ENCODE results near the gene HNRNPAB.
"Not testable (repeated sequence)": the region's sequence is repeated elsewhere in the genome, so short reads cannot be mapped to it uniquely, and the experiment has no call there.

Gene HNRNPAB

DNA sequence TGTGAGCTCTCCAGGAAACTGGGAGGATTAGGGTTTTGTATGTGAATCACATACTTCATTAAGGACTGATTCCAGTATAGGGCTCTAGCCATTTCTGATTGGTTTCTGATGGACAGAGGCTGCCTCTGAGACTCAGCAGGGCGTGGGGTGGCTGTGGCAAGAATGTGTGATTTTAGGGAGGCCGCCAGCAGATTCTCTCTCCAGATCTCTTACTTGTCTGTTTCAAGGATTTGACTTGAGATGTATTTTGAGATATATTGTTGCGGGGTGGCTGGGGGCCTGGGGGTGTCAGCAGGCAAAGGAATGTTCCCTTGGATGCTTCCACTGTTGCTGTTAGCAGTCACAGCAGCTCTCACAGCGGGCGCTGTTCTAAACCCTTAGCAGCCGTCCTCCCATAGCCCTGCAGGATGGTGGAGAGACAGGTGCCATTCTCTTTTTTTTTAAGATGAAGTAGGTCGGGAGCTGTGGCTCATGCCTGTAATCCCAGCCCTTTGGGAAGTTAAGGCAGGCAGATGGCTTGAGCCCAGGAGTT lies 8.0 kb upstream of the HNRNPAB start:
- DNase-seq (ENCODE audit: low spot score) = peak; percentile 45
- Histone ChIP-seq H3K4me3 (no peak overlapping the region), H3K27ac (no peak overlapping the region)
- TF ChIP-seq, protein P1, sequence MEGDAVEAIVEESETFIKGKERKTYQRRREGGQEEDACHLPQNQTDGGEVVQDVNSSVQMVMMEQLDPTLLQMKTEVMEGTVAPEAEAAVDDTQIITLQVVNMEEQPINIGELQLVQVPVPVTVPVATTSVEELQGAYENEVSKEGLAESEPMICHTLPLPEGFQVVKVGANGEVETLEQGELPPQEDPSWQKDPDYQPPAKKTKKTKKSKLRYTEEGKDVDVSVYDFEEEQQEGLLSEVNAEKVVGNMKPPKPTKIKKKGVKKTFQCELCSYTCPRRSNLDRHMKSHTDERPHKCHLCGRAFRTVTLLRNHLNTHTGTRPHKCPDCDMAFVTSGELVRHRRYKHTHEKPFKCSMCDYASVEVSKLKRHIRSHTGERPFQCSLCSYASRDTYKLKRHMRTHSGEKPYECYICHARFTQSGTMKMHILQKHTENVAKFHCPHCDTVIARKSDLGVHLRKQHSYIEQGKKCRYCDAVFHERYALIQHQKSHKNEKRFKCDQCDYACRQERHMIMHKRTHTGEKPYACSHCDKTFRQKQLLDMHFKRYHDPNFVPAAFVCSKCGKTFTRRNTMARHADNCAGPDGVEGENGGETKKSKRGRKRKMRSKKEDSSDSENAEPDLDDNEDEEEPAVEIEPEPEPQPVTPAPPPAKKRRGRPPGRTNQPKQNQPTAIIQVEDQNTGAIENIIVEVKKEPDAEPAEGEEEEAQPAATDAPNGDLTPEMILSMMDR (IDR thresholded peaks at IDR 0.05) = no peak

DNA sequence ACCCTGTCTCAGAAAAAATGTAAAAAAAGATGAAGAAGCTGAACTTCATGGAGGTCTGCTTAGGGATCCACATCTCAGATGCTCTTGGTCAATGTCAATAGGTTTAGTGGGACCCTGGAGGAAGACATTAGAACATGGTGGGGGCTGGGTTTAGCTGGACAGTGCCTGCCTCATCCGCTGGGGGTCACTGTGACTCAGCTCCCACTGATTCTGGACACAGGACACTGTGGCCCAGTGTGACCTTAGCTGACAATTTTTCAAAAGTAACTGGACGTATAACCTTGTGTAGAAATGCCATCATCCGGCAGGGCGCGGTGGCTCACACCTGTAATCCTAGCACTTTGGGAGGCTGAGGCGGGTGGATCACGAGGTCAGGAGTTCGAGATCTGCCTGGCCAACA lies 7.3 kb upstream of the HNRNPAB start:
- no peak overlapping the region for H3K4me3 ChIP-seq
- DNase-seq (ENCODE audit: low spot score) = peak; percentile 43
- H3K27ac ChIP-seq = no peak overlapping the region
- TF ChIP-seq, protein P1 (IDR thresholded peaks at IDR 0.05) = no peak

DNA sequence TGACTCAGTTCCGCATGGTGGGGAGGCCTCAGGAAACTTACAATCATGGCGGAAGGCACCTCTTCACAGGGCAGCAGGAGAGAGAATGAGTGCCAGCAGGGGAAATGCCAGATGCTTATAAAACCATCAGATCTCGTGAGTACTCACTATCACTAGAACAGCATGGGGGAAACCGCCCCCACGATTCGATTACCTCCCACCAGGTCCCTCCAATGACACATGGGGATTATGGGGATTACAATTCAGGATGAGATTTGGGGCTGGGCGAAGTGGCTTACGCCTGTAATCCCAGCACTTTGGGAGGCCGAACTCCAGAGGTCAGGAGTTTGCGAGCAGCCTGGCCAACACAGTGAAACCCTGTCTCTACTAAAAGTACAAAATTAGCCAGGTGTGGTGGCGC lies 6.2 kb upstream of the HNRNPAB start:
- H3K4me3 ChIP-seq, H3K27ac ChIP-seq: not testable (repeated sequence)
- peak; percentile 22 for DNase-seq (ENCODE audit: low spot score)

DNA sequence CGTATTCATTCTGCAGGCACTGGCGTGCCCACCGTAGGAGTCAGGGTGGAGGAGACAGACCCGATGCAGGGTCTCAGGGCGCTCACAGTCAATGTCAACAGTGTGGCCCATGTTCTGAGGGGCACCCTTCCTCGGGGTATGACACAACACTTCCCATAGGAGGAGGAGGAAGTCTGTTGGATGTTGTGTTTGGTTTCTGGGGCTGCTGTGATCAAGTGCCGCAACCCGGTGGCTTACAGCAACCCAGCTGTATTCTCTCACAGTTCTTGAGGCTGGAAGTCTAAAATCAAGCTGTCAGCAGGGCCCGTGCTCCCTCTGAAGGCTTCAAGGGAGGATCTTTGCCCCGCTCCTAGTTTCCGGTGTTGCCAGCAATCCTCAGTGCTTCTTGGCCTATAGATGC lies 5.6 kb upstream of the HNRNPAB start:
- TF ChIP-seq, protein P1 (IDR thresholded peaks at IDR 0.05) = no peak
- peak; percentile 67 for DNase-seq (ENCODE audit: low spot score)
- no peak overlapping the region for H3K27ac ChIP-seq
- H3K4me3 ChIP-seq = no peak overlapping the region

DNA sequence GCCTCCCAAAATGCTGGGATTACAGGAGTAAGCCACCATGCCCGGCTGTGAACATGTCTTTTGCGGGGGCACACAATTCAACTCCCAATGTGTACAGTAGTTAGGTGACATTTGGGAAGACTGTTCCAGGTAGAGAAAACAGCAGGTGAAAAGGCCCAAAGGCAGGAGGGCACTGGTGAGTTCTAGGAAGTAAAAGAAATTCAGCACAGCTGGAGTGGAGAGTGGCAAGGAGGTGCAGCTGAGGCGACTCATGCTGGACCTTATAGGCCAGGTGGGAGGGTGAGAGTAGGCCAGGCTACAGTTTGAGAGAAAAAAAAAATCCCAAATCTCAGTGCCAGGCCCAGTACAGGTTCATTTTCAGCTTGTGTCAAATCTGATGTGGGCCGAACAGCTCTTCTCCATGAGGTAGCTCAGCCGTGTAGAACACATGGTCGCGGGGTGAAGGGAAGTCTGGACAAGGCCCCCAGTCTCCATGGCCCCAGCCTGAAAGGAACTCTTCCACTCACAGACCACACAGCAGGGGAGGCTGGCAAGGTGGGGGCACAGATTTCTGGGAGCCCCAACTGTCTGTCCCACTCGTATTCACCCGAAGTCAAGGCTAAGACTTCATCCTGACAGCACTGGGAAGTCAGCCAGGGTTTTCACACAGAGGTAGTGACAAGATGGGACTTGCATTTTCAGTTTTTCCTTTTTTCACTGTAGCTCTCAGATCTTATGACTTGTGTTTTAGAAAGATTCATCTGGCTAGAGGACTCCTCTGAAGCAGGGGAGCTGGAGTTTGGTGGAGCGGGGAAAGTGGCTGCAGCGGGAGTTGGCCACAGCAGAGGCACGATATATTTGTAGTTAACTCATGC lies 4.5 kb upstream of the HNRNPAB start:
- TF ChIP-seq, protein P1 (IDR thresholded peaks at IDR 0.05) = no peak
- Histone ChIP-seq H3K4me3 (no peak overlapping the region), H3K27ac (no peak overlapping the region)
- peak; percentile 67 for DNase-seq (ENCODE audit: low spot score)

DNA sequence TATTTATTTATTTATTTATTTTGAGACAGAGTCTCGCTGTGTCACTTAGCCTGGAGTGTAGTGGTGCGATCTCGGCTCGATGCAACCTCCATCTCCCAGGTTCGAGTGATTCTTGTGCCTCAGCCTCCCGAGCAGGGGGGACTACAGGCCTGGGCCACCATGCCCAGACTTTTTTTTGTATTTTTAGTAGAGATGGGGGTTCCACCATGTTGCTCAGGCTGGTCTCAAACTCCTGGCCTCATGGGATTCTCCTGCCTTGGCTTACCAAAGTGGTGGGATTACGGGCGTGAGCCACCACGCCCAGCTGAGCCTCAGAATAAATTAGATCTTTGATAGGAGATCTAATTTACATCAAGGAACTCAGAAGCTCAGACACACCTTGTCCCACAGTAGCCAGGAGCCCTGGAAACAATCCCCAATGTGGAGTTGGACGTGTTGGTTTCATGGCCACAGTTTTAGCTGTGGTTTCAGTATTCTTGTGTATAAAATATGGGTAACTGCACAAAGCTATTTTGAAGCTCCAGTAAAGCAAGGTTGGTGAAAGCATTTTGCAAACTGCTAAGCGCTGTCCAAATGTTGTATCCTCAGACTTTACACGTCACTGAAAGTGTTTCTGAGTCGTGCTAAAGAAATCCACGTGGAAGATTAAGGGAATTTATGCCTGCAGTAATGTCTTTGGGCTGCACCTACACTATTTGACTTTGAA lies 3.0 kb upstream of the HNRNPAB start:
- no peak overlapping the region for H3K27ac ChIP-seq
- DNase-seq (ENCODE audit: low spot score) = peak; percentile 62
- H3K4me3 ChIP-seq = no peak overlapping the region
- TF ChIP-seq, protein P1 (IDR thresholded peaks at IDR 0.05) = no peak

DNA sequence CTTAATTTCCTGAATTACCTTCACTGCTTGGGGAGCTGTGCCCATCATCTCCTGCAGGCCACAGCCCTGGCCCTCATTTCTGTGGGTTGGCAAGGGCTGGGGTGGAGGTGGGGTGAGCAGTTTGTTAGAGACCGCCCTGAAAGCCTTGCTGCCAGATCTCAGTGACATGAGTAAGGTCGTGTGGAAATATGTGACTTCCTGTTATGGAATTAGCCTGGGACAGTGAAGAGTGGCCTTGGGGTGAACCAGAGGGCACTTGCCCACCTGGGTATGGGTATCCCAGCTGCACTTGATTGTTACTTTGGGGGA lies 2.5 kb upstream of the HNRNPAB start:
- TF ChIP-seq, protein P1 (IDR thresholded peaks at IDR 0.05) = no peak
- no peak overlapping the region for H3K27ac ChIP-seq
- no peak overlapping the region for H3K4me3 ChIP-seq
- peak; percentile 49 for DNase-seq (ENCODE audit: low spot score)

Measured in coronary artery (tissue), 2 donors.